GM19023 (cell line): ENCODE measurements around the gene ADGRV1.
"Not testable (repeated sequence)": the region's sequence is repeated elsewhere in the genome, so short reads cannot be mapped to it uniquely, and the experiment has no call there.

ENCODE experiments used
- ATAC-seq: cut with Tn5 transposase; IDR thresholded peaks from one replicate; pipeline ENCODE4 v1.9.1; 2021; ENCODE audit warnings: mild to moderate bottlenecking, moderate library complexity; ENCODE audit not compliant: unreplicated experiment

ADGRV1 gene

GRCh38 chr5:91018712-91019371 is 460.2 kb downstream of the ADGRV1 start:
- no peak for ATAC-seq

- ATAC-seq = no peak
Measured at GRCh38 chr5:91020065-91020800, 461.6 kb downstream of the ADGRV1 start.

GRCh38 chr5:91022518-91022917 is 463.9 kb downstream of the ADGRV1 start:
- ATAC-seq = no peak

GRCh38 chr5:91024206-91024605 is 465.6 kb downstream of the ADGRV1 start:
- ATAC-seq = no peak

- ATAC-seq = no peak
Measured at GRCh38 chr5:91024727-91025126, 466.1 kb downstream of the ADGRV1 start.

- ATAC-seq = no peak
Measured at GRCh38 chr5:91025449-91025848, 466.9 kb downstream of the ADGRV1 start.

- ATAC-seq = no peak
Measured at GRCh38 chr5:91025956-91026355, 467.4 kb downstream of the ADGRV1 start.

- no peak for ATAC-seq
Measured at GRCh38 chr5:91026466-91026865, 467.9 kb downstream of the ADGRV1 start.

GRCh38 chr5:91027405-91028139 is 469.0 kb downstream of the ADGRV1 start:
- no peak for ATAC-seq

GRCh38 chr5:91028499-91028956 is 469.9 kb downstream of the ADGRV1 start:
- ATAC-seq = no peak

- no peak for ATAC-seq
Measured at GRCh38 chr5:91030521-91031401, 472.2 kb downstream of the ADGRV1 start.

GRCh38 chr5:91031402-91031752 is 472.8 kb downstream of the ADGRV1 start:
- no peak for ATAC-seq

- no peak for ATAC-seq
Measured at GRCh38 chr5:91032125-91032524, 473.5 kb downstream of the ADGRV1 start.

GRCh38 chr5:91033370-91033769 is 474.8 kb downstream of the ADGRV1 start:
- ATAC-seq = no peak

GRCh38 chr5:91038180-91038808 is 479.7 kb downstream of the ADGRV1 start:
- ATAC-seq = no peak

GRCh38 chr5:91041132-91041531 is 482.5 kb downstream of the ADGRV1 start:
- not testable (repeated sequence) for ATAC-seq

- ATAC-seq = no peak
Measured at GRCh38 chr5:91042247-91042935, 483.8 kb downstream of the ADGRV1 start.

GRCh38 chr5:91042936-91043255 is 484.3 kb downstream of the ADGRV1 start:
- ATAC-seq = no peak

- no peak for ATAC-seq
Measured at GRCh38 chr5:91048073-91048472, 489.5 kb downstream of the ADGRV1 start.

GRCh38 chr5:91049112-91049511 is 490.5 kb downstream of the ADGRV1 start:
- ATAC-seq = no peak
